GM12873 (cell line): ENCODE measurements around the gene TBC1D4.

ENCODE experiments used
- TF ChIP-seq, protein P1 (sequence below): IDR thresholded peaks from 2 replicates; pipeline ENCODE4 v1.5.1; 2012; ENCODE audit warnings: low read depth, mild to moderate bottlenecking, moderate library complexity, low read length, control low read depth; ENCODE audit not compliant: insufficient read depth; ENCODE audit errors: missing control alignments

TBC1D4 gene

DNA sequence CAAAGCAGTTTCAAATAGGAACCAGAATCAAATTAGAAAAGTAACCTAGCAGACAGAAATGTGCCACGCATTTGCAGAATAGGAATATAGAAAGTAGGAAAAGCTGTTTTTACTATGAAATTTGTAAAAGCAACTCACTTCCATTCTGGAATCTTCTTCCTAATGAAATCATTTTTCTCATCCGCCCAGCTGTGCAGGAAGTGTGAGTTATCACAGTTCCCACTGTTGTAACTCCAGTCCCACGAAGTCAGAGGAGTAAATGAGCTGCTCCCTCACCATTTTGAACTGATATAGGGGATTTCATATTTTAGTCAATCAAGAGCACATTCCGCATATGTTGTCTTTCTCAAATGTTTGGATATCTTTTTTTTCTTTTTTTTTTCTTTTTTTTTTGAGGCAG, 230.8 kb downstream of the TBC1D4 start:
- TF ChIP-seq, protein P1, sequence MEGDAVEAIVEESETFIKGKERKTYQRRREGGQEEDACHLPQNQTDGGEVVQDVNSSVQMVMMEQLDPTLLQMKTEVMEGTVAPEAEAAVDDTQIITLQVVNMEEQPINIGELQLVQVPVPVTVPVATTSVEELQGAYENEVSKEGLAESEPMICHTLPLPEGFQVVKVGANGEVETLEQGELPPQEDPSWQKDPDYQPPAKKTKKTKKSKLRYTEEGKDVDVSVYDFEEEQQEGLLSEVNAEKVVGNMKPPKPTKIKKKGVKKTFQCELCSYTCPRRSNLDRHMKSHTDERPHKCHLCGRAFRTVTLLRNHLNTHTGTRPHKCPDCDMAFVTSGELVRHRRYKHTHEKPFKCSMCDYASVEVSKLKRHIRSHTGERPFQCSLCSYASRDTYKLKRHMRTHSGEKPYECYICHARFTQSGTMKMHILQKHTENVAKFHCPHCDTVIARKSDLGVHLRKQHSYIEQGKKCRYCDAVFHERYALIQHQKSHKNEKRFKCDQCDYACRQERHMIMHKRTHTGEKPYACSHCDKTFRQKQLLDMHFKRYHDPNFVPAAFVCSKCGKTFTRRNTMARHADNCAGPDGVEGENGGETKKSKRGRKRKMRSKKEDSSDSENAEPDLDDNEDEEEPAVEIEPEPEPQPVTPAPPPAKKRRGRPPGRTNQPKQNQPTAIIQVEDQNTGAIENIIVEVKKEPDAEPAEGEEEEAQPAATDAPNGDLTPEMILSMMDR = no peak

GRCh38 chr13:75250526-75251178, 231.3 kb downstream of the TBC1D4 start:
- TF ChIP-seq, protein P1 = no peak

DNA sequence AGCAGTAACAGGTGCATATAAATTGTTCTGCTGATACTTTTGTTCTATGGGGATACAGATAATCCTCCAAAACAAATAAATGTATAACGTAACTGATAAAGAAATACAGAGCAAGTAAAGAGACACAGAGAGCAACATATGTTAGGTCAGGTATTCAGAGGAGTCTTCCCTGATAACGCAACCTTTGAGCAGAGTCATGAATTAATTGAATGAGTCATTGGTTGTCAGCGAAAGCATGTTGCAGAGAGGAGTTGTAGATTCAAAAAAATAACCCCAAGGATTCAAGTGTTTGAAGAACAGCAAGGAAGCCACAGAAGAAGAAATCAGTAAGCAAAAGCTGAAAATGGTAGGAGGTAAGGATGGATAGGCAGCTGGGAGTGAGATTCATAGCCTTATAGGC, 245.2 kb downstream of the TBC1D4 start:
- TF ChIP-seq, protein P1 = no peak
